Thyroid gland (tissue), 4 donors: ENCODE data around the gene PIP4K2A. TPM values are rescaled to one million over a fixed set of nuclear protein-coding genes. Genes with fewer than 3 reads are reported as not detected.

ENCODE experiments used
- DNase-seq, 2 donors: peaks; one replicate each; pipeline ENCODE4 v3.0.0-alpha.2; 2019
- H3K27ac ChIP-seq, 3 donors: fragments of 200-600 bp; sonication (generic); 1 replicate in 2 of 3; 2 replicates in 1 of 3; pipeline ENCODE4 v1.5.1; 2016 to 2019; ENCODE audit warnings: mild to moderate bottlenecking in 1 of 3, moderate library complexity in 1 of 3
- H3K27me3 ChIP-seq: fragments of 200-600 bp; sonication (generic); one replicate; pipeline ENCODE4 v1.5.1; 2019
- H3K36me3 ChIP-seq, 2 donors: fragments of 200-600 bp; sonication (generic); one replicate each; pipeline ENCODE4 v1.5.1; 2016 to 2019
- H3K4me1 ChIP-seq, 2 donors: fragments of 200-600 bp; sonication (generic); one replicate each; pipeline ENCODE4 v1.5.1; 2017 to 2019
- H3K4me3 ChIP-seq, 3 donors: fragments of 200-600 bp; sonication (generic); replicated peaks in 1 of 3; 1 replicate in 2 of 3; 2 replicates in 1 of 3; pipeline ENCODE4 v1.5.1; 2016; ENCODE audit warnings: mild to moderate bottlenecking in 1 of 3
- H3K9me3 ChIP-seq: fragments of 200-600 bp; sonication (generic); one replicate; pipeline ENCODE4 v1.5.1; 2017
- POLR2A ChIP-seq, 2 donors: fragments of 450-650 bp; IDR thresholded peaks; one replicate each; pipeline ENCODE4 v1.6.1; 2017; ENCODE audit warnings: antibody characterized with exemption in 2 of 2, mild to moderate bottlenecking in 2 of 2, moderate library complexity in 1 of 2
- WGBS, 2 donors: methylation state at CpG; one replicate each; pipeline ENCODE4 v1.1.5; 2017; 5-methylcytosine and 5-hydroxymethylcytosine counted together
- intact Hi-C: fragments of 100-400 bp; cut with DNase I; formaldehyde crosslinking; loops from one replicate; pipeline ENCODE4 v1.15.1; 2023
- total RNA-seq, 4 donors: library from RNA; depleted of rRNA; stranded (reverse); fragments of >200 nt; gene quantifications; one replicate each; pipeline ENCODE4 v1.2.3, GENCODE V29; 2016
- TF ChIP-seq, protein P1 (sequence below), 6 experiments: fragments of 200-600 bp in 3 of 6; fragments of 450-650 bp in 3 of 6; sonication (generic) in 3 of 6; IDR thresholded peaks; one replicate each; pipeline ENCODE4 v1.5.1; 2016 to 2019; ENCODE audit warnings: antibody characterized with exemption in 6 of 6, mild to moderate bottlenecking in 2 of 6, inconsistent platforms in 1 of 6, moderate library complexity in 1 of 6

PIP4K2A gene
- total RNA-seq, 4 donors from 2014 or later = 16.5 to 23.2 (median 19.3) TPM

DNA sequence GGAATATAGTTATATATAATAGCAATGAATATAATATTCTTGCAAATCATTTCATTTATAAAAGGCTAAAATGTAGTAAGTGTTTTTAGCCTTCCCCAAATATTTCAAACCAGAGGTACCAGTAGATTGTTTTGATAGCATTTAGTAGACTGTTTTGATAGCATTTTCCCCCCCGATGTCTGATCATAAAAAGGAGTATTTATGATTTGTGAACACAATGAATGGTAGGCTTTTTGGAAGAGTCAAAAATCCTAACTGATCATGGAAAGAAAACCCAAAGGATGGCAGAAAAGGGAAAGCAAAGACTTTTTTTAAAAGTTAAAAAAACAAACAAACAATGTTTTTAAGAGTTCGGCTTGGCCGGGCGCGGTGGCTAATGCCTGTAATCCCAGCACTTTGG is 152.5 kb downstream of the PIP4K2A start:
- Histone ChIP-seq H3K4me3 (no peak overlapping the region), H3K36me3 (peaks cover 0 to 4% of the 10 kb centered on the region in 2 donors), H3K4me1 (no peaks in the 10 kb centered on the region), H3K27me3 (no peaks in the 10 kb centered on the region), H3K9me3 (no peaks in the 10 kb centered on the region), H3K27ac (no peak overlapping the region)
- WGBS, 2 donors = 95 to 96% methylated on average over 5 of the region's 5 CpGs
- TF ChIP-seq, protein P1, sequence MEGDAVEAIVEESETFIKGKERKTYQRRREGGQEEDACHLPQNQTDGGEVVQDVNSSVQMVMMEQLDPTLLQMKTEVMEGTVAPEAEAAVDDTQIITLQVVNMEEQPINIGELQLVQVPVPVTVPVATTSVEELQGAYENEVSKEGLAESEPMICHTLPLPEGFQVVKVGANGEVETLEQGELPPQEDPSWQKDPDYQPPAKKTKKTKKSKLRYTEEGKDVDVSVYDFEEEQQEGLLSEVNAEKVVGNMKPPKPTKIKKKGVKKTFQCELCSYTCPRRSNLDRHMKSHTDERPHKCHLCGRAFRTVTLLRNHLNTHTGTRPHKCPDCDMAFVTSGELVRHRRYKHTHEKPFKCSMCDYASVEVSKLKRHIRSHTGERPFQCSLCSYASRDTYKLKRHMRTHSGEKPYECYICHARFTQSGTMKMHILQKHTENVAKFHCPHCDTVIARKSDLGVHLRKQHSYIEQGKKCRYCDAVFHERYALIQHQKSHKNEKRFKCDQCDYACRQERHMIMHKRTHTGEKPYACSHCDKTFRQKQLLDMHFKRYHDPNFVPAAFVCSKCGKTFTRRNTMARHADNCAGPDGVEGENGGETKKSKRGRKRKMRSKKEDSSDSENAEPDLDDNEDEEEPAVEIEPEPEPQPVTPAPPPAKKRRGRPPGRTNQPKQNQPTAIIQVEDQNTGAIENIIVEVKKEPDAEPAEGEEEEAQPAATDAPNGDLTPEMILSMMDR (IDR thresholded peaks at IDR 0.05) = no peak
- no peak for TF ChIP-seq POLR2A (IDR thresholded peaks at IDR 0.05)
- intact Hi-C loops = no loop called here
- DNase-seq = no peak

DNA sequence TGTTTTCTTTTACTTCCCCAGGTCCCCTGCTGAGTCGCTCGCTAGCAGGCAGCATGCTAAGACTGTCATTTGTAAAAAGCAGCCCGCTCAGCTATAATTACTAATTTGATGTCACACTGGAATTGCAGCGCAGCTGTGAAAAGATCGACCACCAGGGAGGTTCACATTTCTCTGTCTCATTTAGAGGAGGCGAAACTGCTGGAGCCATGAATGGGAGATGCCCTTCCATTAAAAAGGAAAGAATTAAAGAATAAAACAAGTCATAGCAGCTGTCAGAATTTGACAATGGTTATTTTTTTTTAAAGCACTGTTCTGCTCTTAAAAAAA is 153.5 kb downstream of the PIP4K2A start:
- Histone ChIP-seq H3K36me3 (peaks cover 0 to 4% of the 10 kb centered on the region in 2 donors), H3K4me3 (no peak overlapping the region), H3K27me3 (no peaks in the 10 kb centered on the region), H3K9me3 (no peaks in the 10 kb centered on the region), H3K27ac (no peak overlapping the region), H3K4me1 (no peaks in the 10 kb centered on the region)
- no peak for DNase-seq
- 88 to 96% methylated on average over 6 of the region's 6 CpGs for WGBS, 2 donors
- TF ChIP-seq, protein P1 (IDR thresholded peaks at IDR 0.05) = no peak
- no peak for TF ChIP-seq POLR2A (IDR thresholded peaks at IDR 0.05)
- intact Hi-C loops = no loop called here

DNA sequence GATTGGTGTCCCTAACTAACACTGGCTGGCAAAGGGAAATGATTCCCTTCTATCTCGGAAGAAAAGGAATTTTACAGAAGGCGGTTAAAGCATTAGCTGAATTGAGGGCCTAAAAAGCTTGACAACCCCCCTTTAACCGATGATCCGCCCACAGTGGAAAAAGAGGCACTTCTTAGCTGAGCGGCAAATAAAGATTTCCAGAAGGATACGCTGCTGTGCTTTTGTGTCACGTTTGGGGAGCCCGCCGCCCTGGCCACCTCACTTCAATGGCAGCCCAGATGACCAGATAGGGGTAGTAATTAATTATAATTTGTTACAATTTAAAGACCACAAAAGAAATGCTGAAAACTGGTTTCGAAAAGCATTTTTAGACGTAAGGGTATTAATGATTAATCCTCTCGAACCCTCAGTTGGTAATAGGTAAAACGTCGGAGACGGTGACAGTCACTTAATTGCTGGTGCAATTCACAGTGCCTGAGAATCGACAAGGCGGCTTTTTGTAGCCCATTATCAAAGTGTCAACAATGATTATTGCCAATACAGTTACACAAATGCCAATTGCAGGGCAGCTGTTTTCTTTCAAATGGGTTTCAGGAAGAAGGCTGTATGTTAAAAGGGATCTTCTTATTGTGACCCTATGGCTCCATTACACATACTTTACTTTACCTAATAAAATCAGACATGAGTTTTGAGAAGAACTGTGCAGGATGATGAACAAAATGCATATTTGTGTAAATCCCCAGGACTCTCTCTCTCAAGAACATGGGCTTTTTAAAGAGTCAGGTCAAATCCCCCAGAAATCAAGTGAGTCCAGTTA is 154.1 kb downstream of the PIP4K2A start:
- H3K27me3 ChIP-seq = no peaks in the 10 kb centered on the region
- WGBS, 2 donors = 93 to 96% methylated on average over 17 of the region's 17 CpGs
- no peak for TF ChIP-seq POLR2A (IDR thresholded peaks at IDR 0.05)
- TF ChIP-seq, protein P1 (IDR thresholded peaks at IDR 0.05) = no peak
- H3K36me3 ChIP-seq = peaks cover 0 to 4% of the 10 kb centered on the region in 2 donors
- DNase-seq = no peak
- H3K4me1 ChIP-seq = no peaks in the 10 kb centered on the region
- H3K4me3 ChIP-seq = no peak overlapping the region
- H3K27ac ChIP-seq = no peak overlapping the region
- intact Hi-C loops = no loop called here
- H3K9me3 ChIP-seq = no peaks in the 10 kb centered on the region

DNA sequence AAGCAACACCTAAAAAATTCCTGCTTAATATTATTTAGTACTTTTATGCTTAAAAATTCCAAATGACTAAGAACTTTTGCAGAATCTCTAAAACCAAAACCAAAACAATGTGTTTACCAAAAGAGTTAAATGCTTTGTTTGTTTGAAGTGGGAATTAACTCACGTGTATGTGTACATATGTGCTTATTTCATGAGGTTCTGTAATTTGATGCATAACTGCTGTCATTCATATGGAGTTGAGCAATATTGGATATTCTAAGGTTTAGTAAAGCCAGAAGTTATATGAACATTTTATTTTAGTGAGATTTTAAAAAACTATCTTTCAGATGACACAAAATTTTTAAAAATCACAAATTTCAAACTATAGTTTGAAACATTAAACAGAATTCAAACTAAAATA is 157.1 kb downstream of the PIP4K2A start:
- TF ChIP-seq, protein P1 (IDR thresholded peaks at IDR 0.05) = no peak
- no peak for TF ChIP-seq POLR2A (IDR thresholded peaks at IDR 0.05)
- Histone ChIP-seq H3K36me3 (no peaks in the 10 kb centered on the region), H3K9me3 (no peaks in the 10 kb centered on the region), H3K4me1 (no peaks in the 10 kb centered on the region), H3K27me3 (no peaks in the 10 kb centered on the region), H3K27ac (no peak overlapping the region), H3K4me3 (no peak overlapping the region)
- WGBS, 2 donors = 82 to 96% methylated on average over 1 of the region's 1 CpG
- no peak for DNase-seq
- intact Hi-C loops = no loop called here

DNA sequence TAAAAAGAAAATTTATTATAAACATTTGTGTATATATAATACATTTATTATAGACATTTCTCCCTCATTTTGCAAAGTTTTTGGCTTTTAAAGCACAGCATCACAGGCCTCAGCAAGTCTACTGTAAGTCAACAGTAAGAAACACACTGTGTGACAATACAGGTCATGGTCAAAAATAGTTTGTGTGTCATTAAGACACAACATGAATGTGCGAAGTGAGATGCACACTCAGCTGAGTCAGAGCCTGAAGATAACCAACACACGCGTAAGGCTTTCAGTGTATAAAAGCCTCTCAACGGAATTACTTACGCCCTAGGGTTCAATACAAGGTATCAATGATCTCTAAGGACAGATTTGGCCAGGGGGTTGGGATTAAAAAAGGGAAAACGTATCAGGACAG is 157.6 kb downstream of the PIP4K2A start:
- intact Hi-C loops = no loop called here

More for the DNA sequence above, 157.6 kb downstream of the PIP4K2A start:
- H3K4me3 ChIP-seq = no peak overlapping the region
- H3K27me3 ChIP-seq = no peaks in the 10 kb centered on the region
- no peak for TF ChIP-seq POLR2A (IDR thresholded peaks at IDR 0.05)
- no peak for DNase-seq
- H3K36me3 ChIP-seq = no peaks in the 10 kb centered on the region
- no peaks in the 10 kb centered on the region for H3K9me3 ChIP-seq
- WGBS, 2 donors = 94 to 95% methylated on average over 6 of the region's 6 CpGs
- no peaks in the 10 kb centered on the region for H3K4me1 ChIP-seq
- H3K27ac ChIP-seq = no peak overlapping the region
